ENCODE results near the gene C17orf107.
A peak's percentile ranks its signal among the peaks of the same experiment; 100 is the strongest.

The C17orf107 gene

GRCh38 chr17:4949321-4950074 lies 50.2 kb downstream of the C17orf107 start:
- peak; percentile 47 for DNase-seq (ENCODE audit: low read depth)

- no peak for DNase-seq (ENCODE audit: low read depth)
Measured at GRCh38 chr17:4950075-4950745, 50.9 kb downstream of the C17orf107 start.

- DNase-seq (ENCODE audit: low read depth): no peak
Measured at GRCh38 chr17:4950746-4951204, 51.4 kb downstream of the C17orf107 start, which contains the start of gene ENO3. TSS of gene ENO3 (plus strand) at chr17:4951119. CDS start at chr17:4951830, 711 bp downstream.

- DNase-seq (ENCODE audit: low read depth): no peak
Measured at GRCh38 chr17:4951486-4951885, 52.1 kb downstream of the C17orf107 start.
